Stimulated activated naive B cell treated with anti-CD40 and anti-IgM and Interleukin-4, amounts not matched to agents 10 μg/mL and 1 μg/mL and 100 μg/mL, for 72 hours (primary cell): ENCODE results near the gene GBA2.

Source experiments
- ATAC-seq, 2 donors: fragments of 150-1000 bp; cut with Tn5 transposase; replicated peaks; 2 replicates each; pipeline ENCODE4 v1.10.0; 2021; ENCODE audit warnings: moderate library complexity in 1 of 2
- DNase-seq: peaks from one replicate; pipeline ENCODE4 v3.0.0; 2021
- H3K27ac Mint-ChIP-seq: one replicate; pipeline ENCODE4 v1.8.0; 2022; ENCODE audit warnings: mild to moderate bottlenecking, mixed read lengths
- H3K27me3 Mint-ChIP-seq, 2 donors: one replicate each; pipeline ENCODE4 v1.8.0; 2022; ENCODE audit warnings: mixed read lengths in 2 of 2
- H3K36me3 Mint-ChIP-seq, 2 donors: one replicate each; pipeline ENCODE4 v1.8.0; 2022; ENCODE audit warnings: mixed read lengths in 2 of 2, mild to moderate bottlenecking in 1 of 2
- H3K4me1 Mint-ChIP-seq, 2 donors: one replicate each; pipeline ENCODE4 v1.8.0; 2022; ENCODE audit warnings: mixed read lengths in 2 of 2, mild to moderate bottlenecking in 1 of 2
- H3K4me3 Mint-ChIP-seq, 2 donors: one replicate each; pipeline ENCODE4 v1.8.0; 2022; ENCODE audit warnings: mild to moderate bottlenecking in 2 of 2, mixed read lengths in 2 of 2, moderate library complexity in 1 of 2
- H3K9me3 Mint-ChIP-seq, 2 donors: one replicate each; pipeline ENCODE4 v1.8.0; 2022; ENCODE audit warnings: mixed read lengths in 2 of 2, mild to moderate bottlenecking in 1 of 2

Gene GBA2

GRCh38 chr9:35748858-35749514 is at the start of gene GBA2, which contains the start of gene RGP1:
GBA2 (minus strand) TSS chr9:35749228; CDS start chr9:35748704, 524 bp downstream.
RGP1 (plus strand) TSS chr9:35749287; CDS start chr9:35749756, 469 bp downstream.
- peak; percentile 90 to 93 for ATAC-seq
- H3K4me3 Mint-ChIP-seq: peak within 1 kb of the TSS; percentile 94 to 95
- H3K36me3 Mint-ChIP-seq: peaks cover 29 to 54% of the 10 kb centered on the region in 2 donors
- no peaks in the 10 kb centered on the region for H3K27me3 Mint-ChIP-seq
- DNase-seq: peak; percentile 76
- H3K9me3 Mint-ChIP-seq: no peaks in the 10 kb centered on the region
- H3K4me1 Mint-ChIP-seq: peaks cover 41 to 68% of the 10 kb centered on the region in 2 donors
- peak within 1 kb of the TSS; percentile 96 for H3K27ac Mint-ChIP-seq

GRCh38 chr9:35797311-35798109 is 48.5 kb upstream of the GBA2 start:
- ATAC-seq (no peak), DNase-seq (no peak)
- Mint-ChIP-seq H3K36me3 (peaks cover 32 to 41% of the 10 kb centered on the region in 2 donors), H3K27ac (no peak overlapping the region), H3K9me3 (no peaks in the 10 kb centered on the region), H3K27me3 (no peaks in the 10 kb centered on the region), H3K4me3 (no peak overlapping the region), H3K4me1 (peaks cover 6 to 7% of the 10 kb centered on the region in 2 donors)

GRCh38 chr9:35795695-35796094 is 46.7 kb upstream of the GBA2 start:
- DNase-seq: no peak
- Mint-ChIP-seq H3K36me3 (peaks cover 22 to 31% of the 10 kb centered on the region in 2 donors), H3K4me1 (peaks cover 12% of the 10 kb centered on the region in 2 donors), H3K4me3 (no peak overlapping the region), H3K27ac (no peak overlapping the region), H3K27me3 (peaks cover 6% of the 10 kb centered on the region in 2 donors), H3K9me3 (no peaks in the 10 kb centered on the region)
- ATAC-seq: no peak

- Mint-ChIP-seq H3K36me3 (peaks cover 15 to 26% of the 10 kb centered on the region in 2 donors), H3K27me3 (peaks cover 9 to 12% of the 10 kb centered on the region in 2 donors), H3K27ac (no peak overlapping the region), H3K9me3 (no peaks in the 10 kb centered on the region), H3K4me3 (no peak overlapping the region), H3K4me1 (peaks cover 13 to 22% of the 10 kb centered on the region in 2 donors)
- ATAC-seq: no peak
- no peak for DNase-seq
These were observed 44.4 kb upstream of the GBA2 start for GRCh38 chr9:35793461-35793860.

GRCh38 chr9:35792826-35793225 is 43.8 kb upstream of the GBA2 start:
- DNase-seq: no peak
- no peak for ATAC-seq
- H3K4me3 Mint-ChIP-seq: peak overlapping the region in 1 of 2 donors; percentile 31
- peak overlapping the region; percentile 60 for H3K27ac Mint-ChIP-seq
- peaks cover 13 to 21% of the 10 kb centered on the region in 2 donors for H3K4me1 Mint-ChIP-seq
- H3K27me3 Mint-ChIP-seq: peaks cover 9 to 12% of the 10 kb centered on the region in 2 donors
- H3K36me3 Mint-ChIP-seq: peaks cover 15 to 27% of the 10 kb centered on the region in 2 donors
- no peaks in the 10 kb centered on the region for H3K9me3 Mint-ChIP-seq

GRCh38 chr9:35792024-35792813 is 43.2 kb upstream of the GBA2 start:
- DNase-seq (no peak), ATAC-seq (no peak)
- peak overlapping the region in 1 of 2 donors; percentile 31 for H3K4me3 Mint-ChIP-seq
- H3K27ac Mint-ChIP-seq: no peak overlapping the region
- H3K4me1 Mint-ChIP-seq: peaks cover 13 to 21% of the 10 kb centered on the region in 2 donors
- H3K36me3 Mint-ChIP-seq: peaks cover 15 to 33% of the 10 kb centered on the region in 2 donors
- peaks cover 9 to 12% of the 10 kb centered on the region in 2 donors for H3K27me3 Mint-ChIP-seq
- H3K9me3 Mint-ChIP-seq: no peaks in the 10 kb centered on the region

- DNase-seq: no peak
- Mint-ChIP-seq H3K4me3 (peak within 1 kb of the TSS; percentile 73 to 74), H3K27ac (peak within 1 kb of the TSS; percentile 44), H3K36me3 (peaks cover 16 to 31% of the 10 kb centered on the region in 2 donors), H3K4me1 (peaks cover 11 to 21% of the 10 kb centered on the region in 2 donors), H3K27me3 (peaks cover 9 to 12% of the 10 kb centered on the region in 2 donors), H3K9me3 (no peaks in the 10 kb centered on the region)
- ATAC-seq: no peak
These were observed 42.4 kb upstream of the GBA2 start, which contains the start of gene NPR2 for GRCh38 chr9:35791297-35791921. NPR2 (plus strand) TSS chr9:35791591; CDS start chr9:35792409, 818 bp downstream.

- DNase-seq (peak; percentile 35), ATAC-seq (peak; percentile 92 to 93)
- peaks cover 9 to 12% of the 10 kb centered on the region in 2 donors for H3K27me3 Mint-ChIP-seq
- peak overlapping the region; percentile 73 to 74 for H3K4me3 Mint-ChIP-seq
- H3K27ac Mint-ChIP-seq: peak overlapping the region; percentile 44
- peaks cover 19 to 36% of the 10 kb centered on the region in 2 donors for H3K36me3 Mint-ChIP-seq
- H3K4me1 Mint-ChIP-seq: peaks cover 11 to 25% of the 10 kb centered on the region in 2 donors
- H3K9me3 Mint-ChIP-seq: no peaks in the 10 kb centered on the region
These were observed 41.6 kb upstream of the GBA2 start for GRCh38 chr9:35790385-35791296.

- H3K4me3 Mint-ChIP-seq: no peak overlapping the region
- H3K27me3 Mint-ChIP-seq: peaks cover 9 to 12% of the 10 kb centered on the region in 2 donors
- peaks cover 20 to 37% of the 10 kb centered on the region in 2 donors for H3K36me3 Mint-ChIP-seq
- H3K27ac Mint-ChIP-seq: no peak overlapping the region
- H3K9me3 Mint-ChIP-seq: no peaks in the 10 kb centered on the region
- ATAC-seq: no peak
- peaks cover 11 to 32% of the 10 kb centered on the region in 2 donors for H3K4me1 Mint-ChIP-seq
- DNase-seq: no peak
These were observed 41.0 kb upstream of the GBA2 start for GRCh38 chr9:35790025-35790384.

GRCh38 chr9:35789541-35789940 is 40.5 kb upstream of the GBA2 start:
- Mint-ChIP-seq H3K4me3 (no peak overlapping the region), H3K36me3 (peaks cover 20 to 37% of the 10 kb centered on the region in 2 donors), H3K27me3 (peaks cover 9 to 12% of the 10 kb centered on the region in 2 donors), H3K27ac (no peak overlapping the region), H3K4me1 (peaks cover 11 to 35% of the 10 kb centered on the region in 2 donors), H3K9me3 (no peaks in the 10 kb centered on the region)
- DNase-seq (no peak), ATAC-seq (no peak)

- H3K4me1 Mint-ChIP-seq: peaks cover 0 to 14% of the 10 kb centered on the region in 2 donors
- H3K36me3 Mint-ChIP-seq: peaks cover 19 to 44% of the 10 kb centered on the region in 2 donors
These were observed 34.4 kb upstream of the GBA2 start for GRCh38 chr9:35783418-35783817.

GRCh38 chr9:35781066-35781465 is 32.0 kb upstream of the GBA2 start:
- Mint-ChIP-seq H3K27ac (no peak overlapping the region), H3K4me1 (peaks cover 2 to 25% of the 10 kb centered on the region in 2 donors), H3K36me3 (peaks cover 17 to 32% of the 10 kb centered on the region in 2 donors), H3K4me3 (no peak overlapping the region), H3K9me3 (peaks cover 0 to 1% of the 10 kb centered on the region in 2 donors), H3K27me3 (no peaks in the 10 kb centered on the region)
- ATAC-seq (no peak), DNase-seq (no peak)

More at GRCh38 chr9:35783418-35783817, 34.4 kb upstream of the GBA2 start:
- peaks cover 0 to 1% of the 10 kb centered on the region in 2 donors for H3K9me3 Mint-ChIP-seq
- H3K27ac Mint-ChIP-seq: no peak overlapping the region
- H3K27me3 Mint-ChIP-seq: no peaks in the 10 kb centered on the region
- DNase-seq (no peak), ATAC-seq (no peak)
- H3K4me3 Mint-ChIP-seq: no peak overlapping the region
